SK-N-SH (cell line): Measurements from ENCODE around the gene CTLA4. TPM values are rescaled to one million over a fixed set of nuclear protein-coding genes. Genes with fewer than 3 reads are reported as not detected.

Experiments used
- CTCF ChIA-PET: fragments of 300-600, 350-600 bp; formaldehyde crosslinking; extraction: SDS; loops from one replicate; lab custom pipeline; 2021; lab: Yijun Ruan, JAX
- POLR2A ChIA-PET: fragments of 350-600 bp; sonication (Branson Sonifier 250); formaldehyde crosslinking; extraction: SDS; loops from one replicate; lab custom pipeline; 2020; ENCODE audit warnings: antibody characterized with exemption, inconsistent platforms; lab: Yijun Ruan, JAX
- DNase-seq: peaks from one replicate; pipeline ENCODE4 v3.0.0; 2012
- H2AFZ ChIP-seq: fragments of 200-600 bp; sonication (generic); 2 replicates; pipeline ENCODE4 v1.8.1; 2016; ENCODE audit warnings: antibody characterized with exemption, mild to moderate bottlenecking, low read depth
- H3F3A ChIP-seq: fragments of 200-600 bp; sonication (generic); replicated peaks from 2 replicates; pipeline ENCODE3; 2016; ENCODE audit warnings: antibody characterized with exemption, mild to moderate bottlenecking; ENCODE audit not compliant: insufficient read depth
- H3K27ac ChIP-seq, 2 experiments: fragments of 200-500 bp in 1 of 2; fragments of 200-600 bp in 1 of 2; sonication (Bioruptor generic) in 1 of 2; sonication (generic), shearing (Covaris generic) in 1 of 2; 2 replicates each; pipeline versions ENCODE4 v1.5.1 to v1.6.1; 2014 to 2016; ENCODE audit warnings: low read depth in 2 of 2, inconsistent platforms in 1 of 2, low read length in 1 of 2, mild to moderate bottlenecking in 1 of 2, mixed read lengths in 1 of 2
- H3K27me3 ChIP-seq: fragments of 200-600 bp; sonication (generic), shearing (Covaris generic); 2 replicates; pipeline ENCODE4 v1.6.1; 2016; ENCODE audit warnings: mixed run types; ENCODE audit not compliant: insufficient read depth
- H3K36me3 ChIP-seq, 2 experiments: fragments of 200-500 bp in 1 of 2; fragments of 200-600 bp in 1 of 2; sonication (Bioruptor generic) in 1 of 2; sonication (generic) in 1 of 2; replicated peaks in 1 of 2; 2 replicates each; pipeline versions ENCODE3 to v1.5.1; 2014 to 2016; ENCODE audit warnings: low read length in 1 of 2, mild to moderate bottlenecking in 1 of 2; ENCODE audit not compliant: insufficient read depth in 2 of 2, control insufficient read depth in 1 of 2
- H3K4me1 ChIP-seq, 2 experiments: fragments of 200-500 bp in 1 of 2; fragments of 200-600 bp in 1 of 2; sonication (Bioruptor generic) in 1 of 2; sonication (generic), shearing (Covaris generic) in 1 of 2; 2 replicates each; pipeline versions ENCODE4 v1.5.1 to v1.6.1; 2014 to 2016; ENCODE audit warnings: low read depth in 1 of 2, low read length in 1 of 2, mixed run types in 1 of 2; ENCODE audit not compliant: insufficient read depth in 2 of 2, control insufficient read depth in 1 of 2
- H3K4me2 ChIP-seq: fragments of 200-600 bp; sonication (generic), shearing (Covaris generic); 2 replicates; pipeline ENCODE4 v1.6.1; 2017; ENCODE audit warnings: mixed run types
- H3K4me3 ChIP-seq, 2 experiments: fragments of 200-500 bp in 1 of 2; fragments of 200-600 bp in 1 of 2; sonication (Bioruptor generic) in 1 of 2; sonication (generic), shearing (Covaris generic) in 1 of 2; 2 replicates each; pipeline versions ENCODE4 v1.5.1 to v1.8.1; 2014 to 2016; ENCODE audit warnings: low read depth in 2 of 2, inconsistent platforms in 1 of 2, low read length in 1 of 2, mild to moderate bottlenecking in 1 of 2, mixed read lengths in 1 of 2, moderate library complexity in 1 of 2
- H3K79me2 ChIP-seq: fragments of 200-600 bp; sonication (generic); 2 replicates; pipeline ENCODE4 v1.8.1; 2017; ENCODE audit warnings: mild to moderate bottlenecking; ENCODE audit not compliant: insufficient read depth
- H3K9ac ChIP-seq: fragments of 200-600 bp; sonication (generic); 2 replicates; pipeline ENCODE4 v1.6.1; 2017; ENCODE audit warnings: mixed run types
- H3K9me2 ChIP-seq: fragments of 200-600 bp; sonication (generic); 2 replicates; pipeline ENCODE4 v1.6.1; 2017; ENCODE audit warnings: mixed run types
- H3K9me3 ChIP-seq: fragments of 200-600 bp; sonication (generic); 2 replicates; pipeline ENCODE4 v1.6.1; 2017; ENCODE audit warnings: mixed run types, mild to moderate bottlenecking, moderate library complexity
- H4K20me1 ChIP-seq: fragments of 200-600 bp; sonication (generic); 2 replicates; pipeline ENCODE4 v1.6.1; 2017; ENCODE audit warnings: mild to moderate bottlenecking, mixed run types; ENCODE audit not compliant: insufficient read depth
- CHD2 ChIP-seq: fragments of 150-350 bp; IDR thresholded peaks from 2 replicates; pipeline ENCODE4 v1.6.1; 2018; ENCODE audit warnings: low read length; ENCODE audit not compliant: partially characterized antibody
- EP300 ChIP-seq, 2 experiments: IDR thresholded peaks; 2 replicates each; pipeline versions ENCODE4 v1.4.0 to v1.6.1; 2012; ENCODE audit warnings: borderline replicate concordance in 1 of 2, low read depth in 1 of 2, low read length in 1 of 2
- EZH2phosphoT487 ChIP-seq: fragments of 200-600 bp; sonication (generic); IDR thresholded peaks from 2 replicates; pipeline ENCODE4 v1.6.1; 2017; ENCODE audit warnings: low read depth, mixed run types, mild to moderate bottlenecking, antibody characterized with exemption, moderate library complexity, borderline replicate concordance
- FOSL2 ChIP-seq: IDR thresholded peaks from 2 replicates; pipeline ENCODE4 v1.4.0; 2012; ENCODE audit warnings: low read depth, mild to moderate bottlenecking, moderate library complexity, borderline replicate concordance
- GATA2 ChIP-seq: sonication (generic); formaldehyde crosslinking; IDR thresholded peaks from 2 replicates; pipeline ENCODE4 v1.5.0; 2020; ENCODE audit warnings: mild to moderate bottlenecking, missing genetic modification reagents
- IRF3 ChIP-seq: fragments of 150-350 bp; IDR thresholded peaks from 2 replicates; pipeline ENCODE4 v1.6.1; 2016; ENCODE audit warnings: mild to moderate bottlenecking, low read depth, low read length
- JUND ChIP-seq: IDR thresholded peaks from 2 replicates; pipeline ENCODE4 v1.4.0; 2012
- NRF1 ChIP-seq: IDR thresholded peaks from 2 replicates; pipeline ENCODE4 v1.6.1; 2012; ENCODE audit warnings: low read depth, mild to moderate bottlenecking, low read length
- RCOR1 ChIP-seq: fragments of 150-350 bp; IDR thresholded peaks from 2 replicates; pipeline ENCODE4 v1.6.1; 2017; ENCODE audit warnings: antibody characterized with exemption, low read length
- RFX5 ChIP-seq: IDR thresholded peaks from 2 replicates; pipeline ENCODE4 v1.6.1; 2012; ENCODE audit warnings: mild to moderate bottlenecking, improper control_type of control experiment, low read length
- SIN3A ChIP-seq: IDR thresholded peaks from 2 replicates; pipeline ENCODE4 v1.6.1; 2012; ENCODE audit warnings: low read depth, mild to moderate bottlenecking, low read length, moderate library complexity, borderline replicate concordance
- SMC3 ChIP-seq: IDR thresholded peaks from 2 replicates; pipeline ENCODE4 v1.6.1; 2012; ENCODE audit warnings: low read depth, low read length, improper control_type of control experiment
- TCF12 ChIP-seq: IDR thresholded peaks from 2 replicates; pipeline ENCODE4 v1.4.0; 2012
- YY1 ChIP-seq: IDR thresholded peaks from 2 replicates; pipeline ENCODE4 v1.4.0; 2012; ENCODE audit warnings: low read depth, mild to moderate bottlenecking
- WGBS: methylation state at CpG from one replicate; pipeline ENCODE4 v1.1.6; 2017; ENCODE audit warnings: low lambda C conversion rate; 5-methylcytosine and 5-hydroxymethylcytosine counted together
- polyA plus RNA-seq, 3 experiments: library from polyadenylated mRNA; depleted of rRNA; stranded (reverse); fragments of >200 nt; gene quantifications; 2 replicates each; pipeline ENCODE4 v1.2.3, GENCODE V29; 2012
- TF ChIP-seq, protein P1 (sequence below): IDR thresholded peaks from 2 replicates; pipeline ENCODE4 v1.4.0; 2012; ENCODE audit warnings: low read depth, borderline replicate concordance
- TF ChIP-seq, protein P2 (sequence below): IDR thresholded peaks from 2 replicates; pipeline ENCODE4 v1.6.1; 2012; ENCODE audit warnings: mild to moderate bottlenecking, low read depth, low read length, moderate library complexity
- TF ChIP-seq, protein P3 (sequence below): fragments of 150-350 bp; IDR thresholded peaks from 2 replicates; pipeline ENCODE4 v1.6.1; 2017; ENCODE audit warnings: antibody characterized with exemption, low read length, low read depth, borderline replicate concordance
- TF ChIP-seq, protein P4 (sequence below): IDR thresholded peaks from 2 replicates; pipeline ENCODE4 v1.4.0; 2012; ENCODE audit warnings: low read depth, borderline replicate concordance

The CTLA4 gene
- polyA plus RNA-seq, 1 of the 3 experiments (the other 2 are of a cell fraction): not detected

- 70% methylated on average over 2 of the region's 2 CpGs for WGBS
- no peaks in the 10 kb centered on the region for H4K20me1 ChIP-seq
- no peak for DNase-seq
- H3K36me3 ChIP-seq: no peaks in the 10 kb centered on the region
- no peaks in the 10 kb centered on the region for H3F3A ChIP-seq
- no peak overlapping the region for H3K27ac ChIP-seq
- no peak overlapping the region for H2AFZ ChIP-seq
- H3K4me3 ChIP-seq: no peak overlapping the region
- H3K9me3 ChIP-seq: no peaks in the 10 kb centered on the region
- no peaks in the 10 kb centered on the region; a peak in 1 of 4 replicates for H3K4me1 ChIP-seq
- H3K9ac ChIP-seq: no peak overlapping the region
- ChIA-PET POLR2A (no interaction called here), CTCF (interaction anchor here (0.7 to 1.1 kb wide), 3 partner anchors 10 to 52 kb away, joined by 3 to 4 read pairs (median 3); partner anchors contain the start of gene CTLA4)
- H3K9me2 ChIP-seq: no peaks in the 10 kb centered on the region
- H3K4me2 ChIP-seq: no peak overlapping the region
- H3K27me3 ChIP-seq: peaks cover 16% of the 10 kb centered on the region; the same call in 1 of the 2 replicates
- TF ChIP-seq CHD2 (no peak), RFX5 (no peak), EZH2phosphoT487 (no peak), FOSL2 (no peak), SMC3 (no peak), GATA2 (CRISPR knock-in tag) (no peak), IRF3 (no peak), JUND (no peak), EP300 (IDR thresholded peaks at IDR 0.05; ENCODE audit: borderline replicate concordance in 1 of 2, low read depth in 1 of 2, low read length in 1 of 2) (no peak), TCF12 (no peak), SIN3A (no peak), NRF1 (no peak), RCOR1 (no peak), YY1 (no peak)
- TF ChIP-seq, protein P1, sequence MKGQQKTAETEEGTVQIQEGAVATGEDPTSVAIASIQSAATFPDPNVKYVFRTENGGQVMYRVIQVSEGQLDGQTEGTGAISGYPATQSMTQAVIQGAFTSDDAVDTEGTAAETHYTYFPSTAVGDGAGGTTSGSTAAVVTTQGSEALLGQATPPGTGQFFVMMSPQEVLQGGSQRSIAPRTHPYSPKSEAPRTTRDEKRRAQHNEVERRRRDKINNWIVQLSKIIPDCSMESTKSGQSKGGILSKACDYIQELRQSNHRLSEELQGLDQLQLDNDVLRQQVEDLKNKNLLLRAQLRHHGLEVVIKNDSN: no peak
- TF ChIP-seq, protein P2, sequence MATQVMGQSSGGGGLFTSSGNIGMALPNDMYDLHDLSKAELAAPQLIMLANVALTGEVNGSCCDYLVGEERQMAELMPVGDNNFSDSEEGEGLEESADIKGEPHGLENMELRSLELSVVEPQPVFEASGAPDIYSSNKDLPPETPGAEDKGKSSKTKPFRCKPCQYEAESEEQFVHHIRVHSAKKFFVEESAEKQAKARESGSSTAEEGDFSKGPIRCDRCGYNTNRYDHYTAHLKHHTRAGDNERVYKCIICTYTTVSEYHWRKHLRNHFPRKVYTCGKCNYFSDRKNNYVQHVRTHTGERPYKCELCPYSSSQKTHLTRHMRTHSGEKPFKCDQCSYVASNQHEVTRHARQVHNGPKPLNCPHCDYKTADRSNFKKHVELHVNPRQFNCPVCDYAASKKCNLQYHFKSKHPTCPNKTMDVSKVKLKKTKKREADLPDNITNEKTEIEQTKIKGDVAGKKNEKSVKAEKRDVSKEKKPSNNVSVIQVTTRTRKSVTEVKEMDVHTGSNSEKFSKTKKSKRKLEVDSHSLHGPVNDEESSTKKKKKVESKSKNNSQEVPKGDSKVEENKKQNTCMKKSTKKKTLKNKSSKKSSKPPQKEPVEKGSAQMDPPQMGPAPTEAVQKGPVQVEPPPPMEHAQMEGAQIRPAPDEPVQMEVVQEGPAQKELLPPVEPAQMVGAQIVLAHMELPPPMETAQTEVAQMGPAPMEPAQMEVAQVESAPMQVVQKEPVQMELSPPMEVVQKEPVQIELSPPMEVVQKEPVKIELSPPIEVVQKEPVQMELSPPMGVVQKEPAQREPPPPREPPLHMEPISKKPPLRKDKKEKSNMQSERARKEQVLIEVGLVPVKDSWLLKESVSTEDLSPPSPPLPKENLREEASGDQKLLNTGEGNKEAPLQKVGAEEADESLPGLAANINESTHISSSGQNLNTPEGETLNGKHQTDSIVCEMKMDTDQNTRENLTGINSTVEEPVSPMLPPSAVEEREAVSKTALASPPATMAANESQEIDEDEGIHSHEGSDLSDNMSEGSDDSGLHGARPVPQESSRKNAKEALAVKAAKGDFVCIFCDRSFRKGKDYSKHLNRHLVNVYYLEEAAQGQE: no peak
- TF ChIP-seq, protein P3, sequence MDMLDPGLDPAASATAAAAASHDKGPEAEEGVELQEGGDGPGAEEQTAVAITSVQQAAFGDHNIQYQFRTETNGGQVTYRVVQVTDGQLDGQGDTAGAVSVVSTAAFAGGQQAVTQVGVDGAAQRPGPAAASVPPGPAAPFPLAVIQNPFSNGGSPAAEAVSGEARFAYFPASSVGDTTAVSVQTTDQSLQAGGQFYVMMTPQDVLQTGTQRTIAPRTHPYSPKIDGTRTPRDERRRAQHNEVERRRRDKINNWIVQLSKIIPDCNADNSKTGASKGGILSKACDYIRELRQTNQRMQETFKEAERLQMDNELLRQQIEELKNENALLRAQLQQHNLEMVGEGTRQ: no peak
- TF ChIP-seq, protein P4, sequence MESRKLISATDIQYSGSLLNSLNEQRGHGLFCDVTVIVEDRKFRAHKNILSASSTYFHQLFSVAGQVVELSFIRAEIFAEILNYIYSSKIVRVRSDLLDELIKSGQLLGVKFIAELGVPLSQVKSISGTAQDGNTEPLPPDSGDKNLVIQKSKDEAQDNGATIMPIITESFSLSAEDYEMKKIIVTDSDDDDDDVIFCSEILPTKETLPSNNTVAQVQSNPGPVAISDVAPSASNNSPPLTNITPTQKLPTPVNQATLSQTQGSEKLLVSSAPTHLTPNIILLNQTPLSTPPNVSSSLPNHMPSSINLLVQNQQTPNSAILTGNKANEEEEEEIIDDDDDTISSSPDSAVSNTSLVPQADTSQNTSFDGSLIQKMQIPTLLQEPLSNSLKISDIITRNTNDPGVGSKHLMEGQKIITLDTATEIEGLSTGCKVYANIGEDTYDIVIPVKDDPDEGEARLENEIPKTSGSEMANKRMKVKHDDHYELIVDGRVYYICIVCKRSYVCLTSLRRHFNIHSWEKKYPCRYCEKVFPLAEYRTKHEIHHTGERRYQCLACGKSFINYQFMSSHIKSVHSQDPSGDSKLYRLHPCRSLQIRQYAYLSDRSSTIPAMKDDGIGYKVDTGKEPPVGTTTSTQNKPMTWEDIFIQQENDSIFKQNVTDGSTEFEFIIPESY: no peak
- no peaks in the 10 kb centered on the region for H3K79me2 ChIP-seq
Observed at GRCh38 chr2:203857656-203858055, 9.9 kb upstream of the CTLA4 start.
